Heart left ventricle (tissue), 13 donors: ENCODE measurements around the gene TJP2.
"Not testable (repeated sequence)": the region's sequence is repeated elsewhere in the genome, so short reads cannot be mapped to it uniquely, and the experiment has no call there.

Experiments
- POLR2A ChIP-seq, 2 donors: fragments of 450-650 bp; IDR thresholded peaks; one replicate each; pipeline ENCODE4 v1.6.1; 2017; ENCODE audit warnings: antibody characterized with exemption in 2 of 2, mild to moderate bottlenecking in 2 of 2, moderate library complexity in 2 of 2
- TF ChIP-seq, protein P1 (sequence below), 12 donors: fragments of 200-600 bp; sonication (generic) in 4 of 12; IDR thresholded peaks; one replicate each; pipeline versions ENCODE4 v1.5.0 to v1.8.0; 2018 to 2022; ENCODE audit warnings: antibody characterized with exemption in 12 of 12, mild to moderate bottlenecking in 5 of 12
- donor health status: ischemic (EF 13 %, LVEDD 7.1; RV severe dilation, severe dysfunction).
- donor health status: DM: no; HTN: yes; CAD: no.
- donor health status: DM: no; HTN: no; CAD: no.
- donor health status: ischemic (EF 25% LVEDD 6.9; RV normal size, moderate dysfunction).
- donor health status: ischemic (EF 25% LVEDD 5.7; RV mildly dilated, moderate dysfunction).
- donor health status: ischemic (EF 35%, LVEDD 5.7; RV mildly dilated, moderate dysfunction).
- donor health status: nonischemic (EF 11% LVEDD 7.7; RV severe dilation, severe dysfunction).
- donor health status: DM: yes; HTN: yes; CAD: no.
- donor health status: PGD.
- donor health status: ischemic (EF 29% LVEDD 5.4; RV normal size, mild dysfunction).
- donor health status: nonischemic (EF 23%, LVEDD 6.1; RV moderate dilation, normal function).

DNA sequence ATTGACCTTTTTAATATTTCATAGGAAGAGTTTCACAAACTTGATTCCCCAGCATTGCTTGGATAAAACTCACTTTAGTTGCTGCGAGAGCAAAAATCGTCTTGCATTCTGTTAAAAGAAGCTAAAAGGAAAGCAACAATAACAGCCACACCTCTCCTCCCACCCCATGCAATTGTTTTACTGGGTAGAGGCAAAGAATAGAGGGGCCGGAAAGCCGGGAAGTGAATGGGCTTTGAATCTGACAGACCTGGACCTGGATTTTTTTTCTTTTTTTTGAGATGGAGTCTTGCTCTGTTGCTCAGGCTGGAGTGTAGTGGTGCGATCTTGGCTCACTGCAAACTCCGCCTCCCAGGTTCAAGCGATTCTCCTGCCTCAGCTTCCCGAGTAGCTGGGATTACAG is 9.5 kb upstream of the TJP2 start:
- TF ChIP-seq POLR2A (IDR thresholded peaks at IDR 0.05): not testable (repeated sequence)
- TF ChIP-seq, protein P1, sequence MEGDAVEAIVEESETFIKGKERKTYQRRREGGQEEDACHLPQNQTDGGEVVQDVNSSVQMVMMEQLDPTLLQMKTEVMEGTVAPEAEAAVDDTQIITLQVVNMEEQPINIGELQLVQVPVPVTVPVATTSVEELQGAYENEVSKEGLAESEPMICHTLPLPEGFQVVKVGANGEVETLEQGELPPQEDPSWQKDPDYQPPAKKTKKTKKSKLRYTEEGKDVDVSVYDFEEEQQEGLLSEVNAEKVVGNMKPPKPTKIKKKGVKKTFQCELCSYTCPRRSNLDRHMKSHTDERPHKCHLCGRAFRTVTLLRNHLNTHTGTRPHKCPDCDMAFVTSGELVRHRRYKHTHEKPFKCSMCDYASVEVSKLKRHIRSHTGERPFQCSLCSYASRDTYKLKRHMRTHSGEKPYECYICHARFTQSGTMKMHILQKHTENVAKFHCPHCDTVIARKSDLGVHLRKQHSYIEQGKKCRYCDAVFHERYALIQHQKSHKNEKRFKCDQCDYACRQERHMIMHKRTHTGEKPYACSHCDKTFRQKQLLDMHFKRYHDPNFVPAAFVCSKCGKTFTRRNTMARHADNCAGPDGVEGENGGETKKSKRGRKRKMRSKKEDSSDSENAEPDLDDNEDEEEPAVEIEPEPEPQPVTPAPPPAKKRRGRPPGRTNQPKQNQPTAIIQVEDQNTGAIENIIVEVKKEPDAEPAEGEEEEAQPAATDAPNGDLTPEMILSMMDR (IDR thresholded peaks at IDR 0.05): not testable (repeated sequence)
